K562 (cell line): ENCODE measurements around the gene IFTAP. TPM values are rescaled to one million over a fixed set of nuclear protein-coding genes. Genes with fewer than 3 reads are reported as not detected.

Source experiments
- ATAC-seq: fragments of 200-7000 bp; cut with Tn5 transposase; 3 replicates; pipeline ENCODE4 v1.9.1; 2020; ENCODE audit warnings: moderate library complexity
- BruUV-seq: library from RNA; stranded (reverse); fragments of 400-500 nt; replicated peaks from 2 replicates; lab custom pipeline; 2021; lab: Mats Ljungman, UMichigan
- CTCF ChIA-PET: fragments of 300-600 bp; formaldehyde crosslinking; extraction: SDS; loops from one replicate; lab custom pipeline; 2021; ENCODE audit warnings: low intra/inter-chr PET ratio; lab: Yijun Ruan, JAX
- POLR2A ChIA-PET: fragments of 300-600, 350-650 bp; sonication (Branson Sonifier 250); formaldehyde crosslinking; extraction: SDS; loops from one replicate; lab custom pipeline; 2021; ENCODE audit warnings: antibody characterized with exemption, inconsistent platforms; lab: Yijun Ruan, JAX
- DNase-seq, 4 experiments: peaks; one replicate each; pipeline versions ENCODE4 v3.0.0 to v3.0.0-alpha.2; 2011 to 2018; ENCODE audit warnings: low spot score in 3 of 4, mixed read lengths in 3 of 4; ENCODE audit errors: extremely low read depth in 1 of 4
- FAIRE-seq: peaks from 2 replicates; lab custom pipeline; 2011; peaks lifted over from hg19 to GRCh38; lab: Jason Lieb, UNC
- H2AFZ ChIP-seq: 2 replicates; pipeline ENCODE4 v1.6.0; 2011; ENCODE audit warnings: low read depth, low read length, control low read depth, inconsistent platforms
- H3K27ac ChIP-seq: fragments of 200-600 bp; 3 replicates; pipeline ENCODE4 v1.8.0; 2011; ENCODE audit warnings: low read depth, mild to moderate bottlenecking, control low read depth, inconsistent platforms, low read length, moderate library complexity, mixed read lengths; ENCODE audit errors: extremely low read depth
- H3K27me3 ChIP-seq, 2 experiments: fragments of 300-600 bp in 1 of 2; 2 replicates in 1 of 2; 3 replicates in 1 of 2; pipeline versions ENCODE4 v1.6.0 to v1.8.0; 2011; ENCODE audit warnings: inconsistent platforms in 2 of 2, low read length in 2 of 2, mild to moderate bottlenecking in 1 of 2, mixed read lengths in 1 of 2, moderate library complexity in 1 of 2; ENCODE audit not compliant: control insufficient read depth in 2 of 2, insufficient read depth in 2 of 2
- H3K36me3 ChIP-seq: fragments of 300-600 bp; 3 replicates; pipeline ENCODE4 v1.8.0; 2011; ENCODE audit warnings: mild to moderate bottlenecking, low read length, inconsistent platforms; ENCODE audit not compliant: control insufficient read depth, insufficient read depth
- H3K4me1 ChIP-seq, 2 experiments: fragments of 200-600 bp in 1 of 2; replicated peaks in 1 of 2; 2 replicates in 1 of 2; 3 replicates in 1 of 2; pipeline versions ENCODE4 v1.5.1 to v1.8.0; 2011; ENCODE audit warnings: inconsistent platforms in 2 of 2, low read length in 2 of 2, mild to moderate bottlenecking in 1 of 2, mixed read lengths in 1 of 2, moderate library complexity in 1 of 2; ENCODE audit not compliant: control insufficient read depth in 2 of 2, insufficient read depth in 2 of 2
- H3K4me2 ChIP-seq: 2 replicates; pipeline ENCODE4 v1.6.1; 2011; ENCODE audit warnings: low read length, control low read depth, inconsistent platforms, mixed read lengths; ENCODE audit not compliant: insufficient read depth
- H3K4me3 ChIP-seq: fragments of 200-600 bp; sonication (generic), shearing (Covaris generic); 2 replicates; pipeline ENCODE4 v1.5.1; 2016; ENCODE audit warnings: control low read depth, inconsistent platforms
- H3K79me2 ChIP-seq: fragments of 200-600 bp; 3 replicates; pipeline ENCODE4 v1.8.0; 2011; ENCODE audit warnings: low read length, inconsistent platforms; ENCODE audit not compliant: control insufficient read depth, insufficient read depth
- H3K9ac ChIP-seq, 2 experiments: 2 replicates each; pipeline versions ENCODE4 v1.6.0 to v1.6.1; 2011; ENCODE audit warnings: low read depth in 2 of 2, low read length in 2 of 2, control low read depth in 1 of 2, inconsistent platforms in 1 of 2, mild to moderate bottlenecking in 1 of 2, mixed read lengths in 1 of 2; ENCODE audit not compliant: insufficient read depth in 1 of 2
- H3K9me1 ChIP-seq: one replicate; pipeline ENCODE4 v1.6.0; 2011; ENCODE audit warnings: inconsistent platforms, mild to moderate bottlenecking, low read length, moderate library complexity; ENCODE audit not compliant: control insufficient read depth, insufficient read depth
- H3K9me3 ChIP-seq: replicated peaks from 2 replicates; pipeline ENCODE4 v1.5.1; 2011; ENCODE audit warnings: low read depth, low read length, inconsistent platforms; ENCODE audit not compliant: control insufficient read depth, insufficient read depth
- H4K20me1 ChIP-seq: replicated peaks from 2 replicates; pipeline ENCODE4 v1.6.1; 2011; ENCODE audit warnings: low read length, inconsistent platforms, mixed read lengths; ENCODE audit not compliant: control insufficient read depth, insufficient read depth
- ARID1B ChIP-seq: fragments of 450-650 bp; IDR thresholded peaks from 2 replicates; pipeline ENCODE4 v1.6.1; 2016; ENCODE audit warnings: antibody characterized with exemption, mild to moderate bottlenecking, inconsistent platforms
- EHMT2 ChIP-seq: fragments of 450-650 bp; IDR thresholded peaks from 2 replicates; pipeline ENCODE4 v1.6.1; 2018; ENCODE audit warnings: antibody characterized with exemption
- KAT2B ChIP-seq: IDR thresholded peaks from one replicate; pipeline ENCODE4 v1.6.1; 2012; ENCODE audit warnings: low read depth, mild to moderate bottlenecking, control low read depth, inconsistent platforms, low read length, moderate library complexity
- POLR2G ChIP-seq: fragments of 200-400 bp; formaldehyde crosslinking; IDR thresholded peaks from 2 replicates; pipeline ENCODE4 v1.6.1; 2017; ENCODE audit warnings: low read depth, mild to moderate bottlenecking, antibody characterized with exemption, low read length, moderate library complexity
- RBM34 ChIP-seq: fragments of 200-400 bp; formaldehyde crosslinking; IDR thresholded peaks from 2 replicates; pipeline ENCODE4 v1.6.1; 2018; ENCODE audit warnings: low read length, borderline replicate concordance; ENCODE audit not compliant: insufficient read depth
- SMAD4 ChIP-seq: fragments of 250-450 bp; sonication (Bioruptor Pico); conservative IDR thresholded peaks from 2 replicates; pipeline ENCODE4 v1.8.0; 2021; ENCODE audit warnings: inconsistent platforms, mild to moderate bottlenecking, moderate library complexity
- WGBS: fragments of 100-300 bp; shearing (Covaris generic); methylation state at CpG from one replicate; pipeline ENCODE4 v1.1.6; 2016; ENCODE audit warnings: low coverage, mixed read lengths; ENCODE audit not compliant: insufficient coverage; ENCODE audit errors: missing lambda C conversion rate; 5-methylcytosine and 5-hydroxymethylcytosine counted together
- in situ Hi-C: fragments of 300-500 bp; cut with MboI; formaldehyde crosslinking; loops from 4 replicates; pipeline ENCODE4 v1.15.0; 2018; ENCODE audit warnings: inconsistent platforms, mixed read lengths
- intact Hi-C: fragments of 100-400 bp; cut with micrococcal nuclease; formaldehyde crosslinking; loops from 2 replicates; pipeline ENCODE4 v1.14.2; 2022
- polyA plus RNA-seq, 8 experiments: library from polyadenylated mRNA; depleted of rRNA in 4 of 8; stranded (reverse) in 5 of 8; unstranded in 3 of 8; fragments of >200 nt; fragmentation: Nextera tagmentation in 2 of 8; fragmentation: Illumina TruSeq in 1 of 8; extraction: Ambion mirVana in 2 of 8; extraction: Trizol in 1 of 8; gene quantifications; 2 replicates each; pipeline versions ENCODE4 v1.2.1 to v1.2.3, GENCODE V29; 2011 to 2014; ENCODE audit warnings: inconsistent platforms in 1 of 8, missing spikeins in 1 of 8
- total RNA-seq, 7 experiments: library from RNA; depleted of rRNA in 6 of 7; stranded (reverse); fragments of >200 nt in 6 of 7; fragmentation: Illumina TruSeq in 2 of 7; extraction: Trizol in 2 of 7; gene quantifications; 2 replicates each; pipeline versions ENCODE4 v1.2.1 to v1.2.3, GENCODE V29; 2011 to 2021; ENCODE audit warnings: low replicate concordance in 1 of 7
- TF ChIP-seq, protein P1 (sequence below): sonication (generic); formaldehyde crosslinking; IDR thresholded peaks from 2 replicates; pipeline ENCODE4 v1.8.1; 2023; ENCODE audit warnings: mild to moderate bottlenecking, missing genetic modification reagents

The IFTAP gene
- total and polyA plus RNA-seq, 9 of the 15 experiments (the other 6 are each of a cell fraction or from before 2014, with no cell fraction given) = 9.2 to 30.0 (median 17.0) TPM

DNA sequence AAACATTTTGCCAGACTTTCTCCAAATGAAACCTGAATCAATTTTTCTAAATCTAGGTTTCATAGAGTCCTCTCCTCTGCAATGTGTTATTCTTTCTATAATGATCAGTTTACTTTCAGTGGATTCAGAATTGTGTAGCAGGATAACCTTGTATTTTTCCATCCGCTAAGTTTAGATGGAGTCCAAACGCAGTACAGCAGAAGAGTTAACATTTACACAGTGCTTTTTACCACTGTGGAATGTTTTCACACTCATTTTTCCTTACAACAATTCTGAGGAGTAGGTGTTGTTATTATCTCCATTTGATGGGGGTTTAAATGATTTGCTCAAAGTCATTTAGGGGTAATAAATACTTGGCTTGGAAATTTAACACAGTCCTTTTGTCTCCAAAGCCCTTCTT is 16.9 kb upstream of the IFTAP start (continued):
- TF ChIP-seq, protein P1, sequence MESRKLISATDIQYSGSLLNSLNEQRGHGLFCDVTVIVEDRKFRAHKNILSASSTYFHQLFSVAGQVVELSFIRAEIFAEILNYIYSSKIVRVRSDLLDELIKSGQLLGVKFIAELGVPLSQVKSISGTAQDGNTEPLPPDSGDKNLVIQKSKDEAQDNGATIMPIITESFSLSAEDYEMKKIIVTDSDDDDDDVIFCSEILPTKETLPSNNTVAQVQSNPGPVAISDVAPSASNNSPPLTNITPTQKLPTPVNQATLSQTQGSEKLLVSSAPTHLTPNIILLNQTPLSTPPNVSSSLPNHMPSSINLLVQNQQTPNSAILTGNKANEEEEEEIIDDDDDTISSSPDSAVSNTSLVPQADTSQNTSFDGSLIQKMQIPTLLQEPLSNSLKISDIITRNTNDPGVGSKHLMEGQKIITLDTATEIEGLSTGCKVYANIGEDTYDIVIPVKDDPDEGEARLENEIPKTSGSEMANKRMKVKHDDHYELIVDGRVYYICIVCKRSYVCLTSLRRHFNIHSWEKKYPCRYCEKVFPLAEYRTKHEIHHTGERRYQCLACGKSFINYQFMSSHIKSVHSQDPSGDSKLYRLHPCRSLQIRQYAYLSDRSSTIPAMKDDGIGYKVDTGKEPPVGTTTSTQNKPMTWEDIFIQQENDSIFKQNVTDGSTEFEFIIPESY (CRISPR knock-in tag) = no peak
- TF ChIP-seq, all 486 proteins: peak for 0

DNA sequence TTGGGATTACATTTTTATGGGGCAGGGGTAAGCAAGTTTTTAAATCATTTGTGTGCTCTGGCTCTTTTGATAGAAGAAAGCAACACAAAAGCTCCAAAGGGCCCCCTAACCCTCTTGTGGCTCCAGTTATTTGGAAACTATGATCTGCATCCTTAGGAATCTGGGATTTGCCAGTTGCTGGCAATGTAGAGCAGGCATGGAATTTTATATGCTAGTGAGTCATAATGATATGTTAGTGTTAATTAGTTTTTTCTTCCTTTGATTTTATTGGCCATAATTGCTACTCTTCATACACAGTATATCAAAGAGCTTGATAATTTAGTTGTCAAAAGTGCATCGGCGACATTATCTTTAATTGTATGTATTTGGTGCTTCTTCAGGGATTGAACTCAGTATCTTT is 16.4 kb upstream of the IFTAP start:
- Histone ChIP-seq H3K4me1 (no peaks in the 10 kb centered on the region), H4K20me1 (no peaks in the 10 kb centered on the region), H3K79me2 (no peaks in the 10 kb centered on the region), H3K4me3 (no peak overlapping the region), H3K9me1 (no peaks in the 10 kb centered on the region), H3K4me2 (no peak overlapping the region), H3K9me3 (no peaks in the 10 kb centered on the region), H3K36me3 (no peaks in the 10 kb centered on the region; the same call in 2 of the 3 replicates), H3K9ac (no peak overlapping the region), H3K27me3 (peaks cover 0 to 3% of the 10 kb centered on the region in 2 experiments; a peak in 2 of 5 replicates), H3K27ac (no peak overlapping the region), H2AFZ (no peak overlapping the region)
- in situ Hi-C loops = no loop called here
- 0% methylated on average over 2 of the region's 2 CpGs for WGBS
- intact Hi-C loops = no loop called here
- FAIRE-seq (no peak), DNase-seq (no peak), ATAC-seq (no peak)
- ChIA-PET CTCF (no interaction called here), POLR2A (no interaction called here)
- TF ChIP-seq EHMT2 = no peak
- no peak for TF ChIP-seq POLR2G
- TF ChIP-seq ARID1B = no peak
- no peak for TF ChIP-seq RBM34
- no peak for TF ChIP-seq KAT2B
- TF ChIP-seq SMAD4 (CRISPR knock-in tag) = no peak
- BruUV-seq = no TSS peak
